Smooth muscle cell of the brain vasculature (primary cell): ENCODE results near the gene RPP25.
"Not testable (repeated sequence)": the region's sequence is repeated elsewhere in the genome, so short reads cannot be mapped to it uniquely, and the experiment has no call there.

Experiments
- DNase-seq: peaks from one replicate; pipeline ENCODE4 v3.0.0-alpha.2; 2012; ENCODE audit warnings: low read depth, low spot score

Gene RPP25

DNA sequence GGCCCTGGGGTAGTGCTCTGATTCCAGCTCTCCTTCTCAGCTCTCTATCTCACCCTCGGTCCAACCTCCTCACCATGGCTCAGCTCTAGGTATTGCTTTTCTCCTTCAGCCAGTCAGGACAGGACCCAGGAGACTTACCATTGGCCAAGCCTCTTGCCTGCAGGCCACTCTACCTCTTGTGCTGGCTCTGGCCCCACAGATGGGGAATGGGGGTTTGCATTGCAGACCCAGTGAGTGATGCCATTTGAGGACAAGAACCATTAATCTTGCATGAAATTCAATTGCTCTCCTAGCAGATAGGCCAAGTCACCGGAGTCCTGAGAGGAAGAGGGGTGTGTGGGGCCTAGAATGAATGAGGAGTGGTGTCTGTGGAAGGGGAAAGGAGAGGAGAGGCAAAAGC is 6.1 kb upstream of the RPP25 start:
- DNase-seq, result no peak

DNA sequence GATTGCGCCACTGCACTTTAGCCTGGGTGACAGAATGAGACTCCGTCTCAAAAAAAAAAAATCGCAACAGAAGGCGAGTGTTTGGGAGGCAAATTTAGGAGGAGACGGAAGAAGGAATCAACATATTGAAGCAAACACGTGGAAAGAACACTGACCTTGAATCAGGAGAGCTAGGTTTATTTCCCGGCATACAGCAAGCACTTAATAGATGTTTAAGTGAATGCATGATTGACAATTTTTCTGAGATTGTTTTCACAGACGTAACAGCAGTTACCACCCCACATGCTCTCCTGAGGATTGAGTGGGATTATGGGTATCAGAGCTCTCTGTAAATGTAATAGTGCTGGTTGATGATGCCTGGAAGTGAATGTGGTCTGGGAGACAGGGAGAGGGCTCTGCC is 5.6 kb upstream of the RPP25 start:
- no peak for DNase-seq

DNA sequence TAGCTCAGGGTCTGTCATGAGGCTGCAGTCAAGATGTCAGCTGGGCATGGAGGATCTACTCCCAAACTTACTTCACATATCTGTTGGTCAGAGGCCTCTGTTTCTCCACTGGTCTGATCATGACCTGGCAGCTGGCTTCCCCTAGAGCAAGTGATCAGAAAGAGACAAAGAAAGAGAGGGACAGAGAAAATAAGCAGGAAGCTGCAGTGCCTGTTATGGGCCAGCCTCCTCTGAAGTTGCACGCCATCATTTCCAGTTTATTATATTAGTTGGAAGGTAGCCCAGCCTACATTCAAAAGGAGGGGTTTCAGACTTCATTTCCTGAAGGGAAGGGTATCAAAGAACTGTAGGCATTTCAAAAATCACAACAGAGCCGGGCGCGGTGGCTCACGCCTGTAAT is 5.0 kb upstream of the RPP25 start:
- no peak for DNase-seq

DNA sequence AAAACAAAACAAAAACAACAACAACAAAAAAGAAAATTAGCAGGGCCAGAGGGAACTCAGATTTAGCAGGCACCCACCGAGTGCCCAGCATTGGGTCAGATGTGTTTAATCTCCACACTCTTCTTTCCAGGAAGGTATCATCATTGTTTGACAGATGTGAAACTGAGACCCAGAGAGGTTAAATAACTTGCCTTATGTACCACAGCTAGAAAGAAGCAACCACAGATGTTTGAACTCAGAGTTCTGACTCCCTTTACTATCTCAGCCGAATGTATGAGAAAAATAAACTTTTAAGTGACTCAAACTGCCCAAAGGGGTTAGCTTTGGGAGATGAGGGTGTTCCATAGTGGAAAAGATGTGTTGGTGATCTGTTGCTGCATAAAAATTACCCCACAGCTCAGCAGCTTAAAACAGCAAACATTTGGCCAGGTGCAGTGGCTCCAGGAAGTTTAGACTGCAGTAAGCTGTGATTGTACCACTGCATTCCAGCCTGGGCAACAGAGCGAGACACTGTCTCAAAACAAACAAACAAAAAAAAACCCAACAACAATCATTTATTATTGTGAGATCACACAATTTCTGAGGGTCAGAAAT is 4.5 kb upstream of the RPP25 start:
- DNase-seq, result no peak

DNA sequence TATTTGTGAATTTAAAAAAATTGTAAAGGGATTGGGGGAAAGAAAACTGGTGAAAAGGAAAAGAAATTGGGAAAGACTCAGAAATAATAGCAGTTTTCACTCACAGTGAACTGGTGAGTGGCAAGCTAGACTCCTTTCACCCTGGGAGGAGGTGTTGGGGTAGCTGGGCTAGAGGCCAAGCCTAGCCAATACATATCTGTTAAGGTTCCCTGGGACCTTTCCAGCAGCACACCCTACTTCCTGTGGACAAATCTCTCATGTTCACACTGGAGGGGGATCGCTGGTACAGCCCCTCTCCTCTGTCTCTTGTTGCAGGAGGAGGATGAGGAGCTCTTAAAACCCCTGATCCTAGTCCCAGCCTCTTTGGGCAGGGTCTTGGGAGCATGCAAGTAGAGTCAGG is 3.7 kb upstream of the RPP25 start:
- DNase-seq, result no peak

DNA sequence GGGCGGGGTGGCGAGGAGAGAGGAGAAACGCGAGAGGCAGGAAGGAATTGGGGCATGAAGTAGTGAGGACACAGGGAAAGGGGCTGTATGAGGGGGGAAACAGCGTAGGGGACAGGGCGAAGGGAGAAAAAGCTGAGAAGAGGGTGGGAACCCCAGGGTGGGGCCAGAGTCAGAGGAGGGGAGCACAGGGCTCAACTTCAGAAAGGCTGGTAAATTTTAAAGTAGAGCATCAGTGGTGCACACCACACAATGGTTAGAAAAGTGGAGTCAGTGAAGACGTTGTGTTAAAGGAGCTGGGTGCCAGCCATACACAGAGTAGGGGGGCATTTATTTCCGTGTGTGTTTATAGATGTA is 3.0 kb upstream of the RPP25 start:
- no peak for DNase-seq

DNA sequence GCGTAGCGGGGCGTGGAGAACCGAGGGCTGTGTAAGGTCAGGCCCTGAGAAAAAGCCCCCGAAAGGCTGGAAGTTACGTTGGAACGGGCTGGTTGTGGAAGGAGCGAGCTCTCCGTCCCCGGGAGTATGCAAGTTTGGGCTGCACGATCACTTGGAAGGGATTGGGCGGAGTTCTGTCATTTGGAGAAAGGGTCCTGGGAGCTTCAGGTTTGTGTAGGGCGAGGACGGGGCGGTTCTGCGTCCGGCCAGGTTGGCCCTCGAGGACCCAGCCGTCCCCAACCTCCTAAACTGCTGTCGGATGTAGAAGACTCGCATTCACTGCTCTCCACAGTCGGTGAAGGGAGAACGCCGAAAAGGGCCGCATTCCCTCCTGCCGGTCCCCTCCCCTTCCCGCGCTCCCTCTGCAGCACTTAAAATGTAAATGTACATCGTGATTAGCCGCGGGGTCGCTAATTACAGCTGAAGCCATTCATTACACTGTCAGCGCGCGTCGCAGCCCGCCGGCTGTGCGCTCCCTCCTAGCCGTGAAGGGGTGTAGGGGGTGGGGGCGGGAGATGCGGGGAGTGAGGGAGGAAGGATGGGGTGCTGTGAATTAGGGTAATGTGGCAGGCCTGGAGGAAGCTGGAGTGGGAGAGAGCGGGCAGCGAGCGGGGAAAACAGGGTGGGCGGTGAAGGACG is 2.5 kb upstream of the RPP25 start:
- no peak for DNase-seq

DNA sequence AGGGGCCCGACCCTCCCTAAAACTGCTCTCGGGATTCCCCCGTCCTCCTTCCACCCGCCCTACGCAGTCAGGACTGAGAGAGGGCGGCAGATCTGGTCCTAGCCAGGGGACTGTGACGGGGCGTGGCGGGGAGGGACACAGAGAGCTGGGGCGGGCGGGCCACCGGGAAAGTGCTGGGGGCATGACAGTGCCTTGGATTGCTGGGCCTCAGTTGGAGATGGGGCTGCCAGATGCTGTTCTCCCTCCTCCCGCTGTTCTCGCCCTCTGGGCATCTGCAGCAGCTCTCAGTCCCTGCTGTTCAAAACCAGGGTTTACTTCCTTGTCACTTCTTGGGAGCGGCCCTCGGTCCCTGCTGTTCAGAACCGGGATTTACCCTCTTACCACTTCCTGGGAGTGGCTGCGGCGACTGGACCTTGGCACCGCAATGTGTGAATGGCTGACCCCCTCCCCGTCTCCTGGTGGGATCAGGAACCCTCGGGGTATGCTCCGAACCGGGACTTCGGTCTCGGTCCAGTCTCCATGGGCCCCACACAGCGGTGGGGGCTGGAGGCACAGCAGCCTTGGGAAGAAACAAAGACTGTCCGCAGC is 1.8 kb upstream of the RPP25 start:
- DNase-seq, result no peak

DNA sequence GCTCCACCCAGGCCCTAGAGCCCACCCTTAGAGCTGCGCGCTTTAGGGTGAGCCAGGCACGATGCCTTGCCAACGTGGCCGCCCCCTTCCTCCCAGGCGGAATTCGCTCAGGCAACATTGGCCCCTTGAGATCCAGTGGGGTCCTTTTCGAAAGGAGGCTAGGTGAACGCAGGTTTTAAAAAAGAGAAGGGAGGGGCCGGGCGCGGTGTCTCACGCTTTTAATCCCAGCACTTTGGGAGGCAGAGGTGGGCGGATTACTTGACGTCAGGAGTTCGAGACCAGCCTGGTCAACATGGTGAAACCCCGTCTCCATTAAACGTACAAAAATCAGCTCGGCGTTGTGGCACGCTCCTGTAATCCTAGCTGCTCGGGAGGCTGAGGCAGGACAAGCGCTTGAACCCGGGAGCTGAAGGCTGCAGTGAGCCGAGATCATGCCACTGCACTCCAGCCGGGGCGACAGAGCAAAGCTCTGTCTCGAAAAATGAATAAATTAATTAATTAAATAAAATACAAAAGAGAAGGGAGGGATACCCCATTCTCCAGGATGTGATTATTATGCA is 984 bp upstream of the RPP25 start:
- DNase-seq, result no peak

DNA sequence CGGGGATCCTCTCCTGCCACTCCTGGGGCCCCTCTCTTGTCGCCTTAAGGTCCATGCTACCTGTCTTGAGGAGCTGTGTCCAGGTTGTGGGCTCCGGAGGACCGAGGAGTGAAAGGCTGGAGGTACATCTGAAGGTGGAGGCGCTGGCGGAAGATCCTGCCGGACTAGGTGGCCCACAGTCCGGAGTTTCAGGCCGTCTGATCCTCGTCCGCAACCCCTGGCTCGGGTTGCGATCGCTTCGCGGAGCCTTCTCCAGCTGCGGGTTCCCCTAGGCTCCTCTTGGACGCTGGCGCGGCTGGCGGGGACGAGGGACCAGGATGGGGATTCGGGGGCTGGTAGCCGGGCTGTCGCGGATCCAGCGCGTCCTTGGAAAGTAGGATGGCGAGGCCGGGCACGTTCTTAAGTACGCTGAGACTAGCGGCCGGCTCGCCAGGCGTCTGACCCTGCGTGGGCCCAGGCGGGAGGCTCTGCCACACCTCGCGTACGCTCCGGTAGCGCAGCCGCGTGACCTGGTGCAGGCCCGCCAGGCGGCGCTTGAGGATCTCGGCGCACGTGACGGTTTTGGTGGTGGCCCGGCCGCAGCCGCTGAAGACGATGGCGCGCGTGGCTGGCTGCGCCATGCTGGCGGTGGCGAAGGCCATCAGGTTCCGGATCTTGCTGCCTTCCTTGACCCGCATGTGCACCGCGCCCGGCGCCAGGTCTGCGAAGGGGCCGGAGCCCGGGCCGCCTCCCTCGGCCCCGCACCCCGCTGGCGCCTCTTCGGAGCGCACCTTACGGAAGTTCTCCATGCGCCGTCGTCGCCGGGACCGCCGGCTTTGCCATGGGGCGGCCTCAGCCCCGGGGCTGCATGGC is 550 bp downstream of the RPP25 start:
- DNase-seq, result no peak

DNA sequence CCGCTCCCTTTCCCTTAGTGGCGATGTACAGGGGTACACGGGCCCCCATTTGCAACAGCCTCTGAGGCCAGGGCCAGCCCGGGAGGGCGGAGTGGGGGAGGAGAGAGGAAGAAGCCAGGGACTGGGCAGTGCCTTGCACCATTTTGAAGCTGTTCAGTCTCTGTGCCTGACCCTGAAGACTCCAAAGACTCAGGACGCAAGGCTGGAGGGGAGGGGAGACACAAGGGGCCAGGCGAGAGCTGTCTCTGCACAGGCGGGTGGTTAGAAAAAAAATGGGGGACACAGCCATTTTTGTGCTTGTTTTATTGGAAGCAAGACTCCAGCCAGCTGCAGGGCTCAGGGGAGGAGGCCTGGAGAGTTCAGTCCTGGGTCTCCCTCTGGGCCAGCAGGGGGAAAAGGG is 1.6 kb downstream of the RPP25 start:
- DNase-seq, result no peak

DNA sequence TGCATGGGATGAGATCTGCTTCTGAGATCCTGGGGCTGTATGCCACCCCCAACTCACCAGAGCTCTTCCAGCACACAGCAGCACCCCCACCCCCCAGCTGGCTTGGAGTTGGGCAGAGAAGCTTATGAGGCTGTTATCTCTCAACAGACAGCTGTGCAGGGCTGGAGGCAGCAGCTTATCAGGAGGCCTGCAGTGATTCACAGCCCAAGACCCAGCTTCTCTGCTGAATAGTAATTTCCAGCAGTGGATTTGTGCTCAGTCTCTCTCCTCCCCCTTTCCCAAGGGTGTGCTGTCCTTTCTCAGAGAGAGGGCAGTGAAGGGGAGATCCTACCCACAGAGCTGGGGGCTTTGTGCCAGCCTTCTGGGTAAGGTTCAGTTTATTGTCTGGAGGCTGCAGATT is 2.1 kb downstream of the RPP25 start:
- DNase-seq, result no peak

DNA sequence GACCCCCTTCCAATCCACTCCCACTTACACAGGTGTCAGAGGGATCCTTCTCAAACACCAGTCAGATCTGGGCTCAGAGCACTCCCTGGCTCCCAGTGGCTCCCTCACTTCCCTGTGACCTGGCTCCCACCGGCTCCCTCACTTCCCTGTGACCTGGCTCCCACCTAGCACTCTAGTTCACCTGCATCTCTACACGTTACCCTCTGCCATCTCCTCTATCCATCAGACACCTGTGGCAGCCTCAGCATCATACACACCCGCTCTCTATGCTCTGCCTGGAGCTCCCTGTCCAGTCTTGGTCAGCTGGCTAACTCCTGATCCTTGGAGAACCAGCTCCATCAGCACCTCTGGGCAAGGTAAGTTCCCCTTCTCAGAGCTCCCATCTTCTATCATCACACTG is 5.6 kb downstream of the RPP25 start:
- DNase-seq, result no peak

DNA sequence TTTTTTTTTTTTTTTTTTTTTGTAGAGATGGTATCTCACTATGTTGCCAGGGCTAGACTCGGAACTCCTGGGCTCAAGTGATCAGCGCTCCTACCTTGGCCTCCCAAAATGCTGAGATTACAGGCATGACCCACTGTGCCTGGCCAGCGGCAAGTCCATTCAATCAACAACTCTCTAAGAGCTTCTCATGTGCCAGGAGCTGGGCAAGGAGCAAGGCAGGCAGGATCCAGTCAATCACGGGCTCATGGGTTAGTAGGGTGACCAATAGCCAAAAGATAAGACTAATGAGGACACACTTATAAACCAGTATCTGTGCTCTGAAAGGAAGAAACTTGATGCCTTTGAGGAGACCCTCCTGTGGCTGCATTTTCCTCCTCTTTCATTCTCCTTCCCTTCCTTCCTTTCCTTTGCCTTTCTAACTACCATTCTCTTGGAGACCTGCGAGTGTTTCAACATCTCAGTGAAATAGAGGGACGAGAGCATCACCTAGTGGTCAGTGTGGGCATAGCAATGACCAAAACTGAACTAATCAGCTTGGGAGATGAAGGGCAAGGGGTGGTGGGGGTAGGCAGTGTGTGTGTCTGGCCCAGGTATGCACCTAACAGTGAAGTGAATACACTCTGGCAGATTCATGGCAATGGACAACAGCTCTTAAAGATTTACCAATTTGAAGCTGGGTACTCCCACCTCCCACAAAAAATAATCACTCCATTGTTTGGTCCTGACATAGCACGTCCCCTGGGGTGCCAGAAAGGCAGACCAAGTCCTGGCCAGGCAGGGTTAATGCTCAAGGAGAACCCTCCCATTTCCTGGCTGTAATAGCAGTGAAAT is 6.3 kb downstream of the RPP25 start:
- no peak for DNase-seq

DNA sequence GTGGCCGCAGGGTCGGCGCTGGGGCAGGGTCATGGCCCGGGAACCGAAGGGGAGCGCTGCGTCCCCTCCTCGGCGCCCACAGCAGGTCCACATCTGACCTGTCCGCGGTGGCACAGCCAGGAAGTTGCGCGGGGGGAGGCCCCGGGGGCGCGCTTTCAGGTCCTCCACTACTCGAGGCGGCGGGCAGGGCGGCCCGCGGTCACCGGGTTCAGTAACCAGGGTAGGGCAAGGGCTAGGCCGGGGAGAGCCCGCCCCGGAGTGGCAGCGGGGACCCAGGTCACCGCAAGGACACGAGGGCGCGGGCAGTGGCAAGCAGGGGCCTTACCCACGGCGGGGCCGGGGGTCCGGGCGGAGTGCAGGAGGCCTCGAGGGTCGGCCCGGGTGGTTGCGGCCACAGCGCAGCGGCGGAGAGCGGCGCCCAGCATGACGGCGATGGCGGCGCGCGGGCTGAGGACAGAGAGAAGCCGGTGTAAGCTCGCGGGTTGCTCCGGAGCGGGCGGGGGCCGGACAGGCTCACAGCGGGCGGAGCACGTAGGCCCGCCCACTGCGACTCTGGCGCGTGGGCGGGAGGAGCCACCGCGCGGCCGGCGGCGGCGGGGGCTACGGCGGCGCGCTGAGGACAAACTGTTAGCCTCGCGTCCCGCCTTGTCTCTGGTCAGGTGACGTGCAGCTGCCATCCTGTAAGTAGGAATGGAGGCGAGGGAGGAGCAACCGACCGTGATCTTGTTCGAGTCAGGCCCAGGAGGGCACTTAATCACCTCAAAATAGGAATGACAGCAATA is 18.8 kb downstream of the RPP25 start, which contains the start of gene COX5A:
COX5A (minus strand) TSS at position 484 of the 782 bp plus-strand sequence; CDS start at position 425, 59 bp downstream.
- peak; percentile 91 for DNase-seq

DNA sequence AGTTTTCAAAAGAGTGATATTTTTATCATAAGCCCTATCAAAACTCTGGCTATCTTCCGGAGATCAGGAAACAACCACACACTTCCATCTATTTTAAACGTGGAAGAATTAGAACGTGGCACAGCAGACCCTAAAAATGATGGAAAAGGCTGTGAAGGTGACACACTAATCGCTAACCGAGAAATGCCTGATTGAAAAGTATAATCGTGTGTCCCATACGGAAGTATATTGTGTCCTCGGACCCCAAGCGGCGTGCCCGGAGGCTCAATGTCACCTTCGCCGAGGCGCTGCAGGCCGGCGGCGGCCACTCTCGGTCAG is 19.3 kb downstream of the RPP25 start:
- DNase-seq, result no peak

DNA sequence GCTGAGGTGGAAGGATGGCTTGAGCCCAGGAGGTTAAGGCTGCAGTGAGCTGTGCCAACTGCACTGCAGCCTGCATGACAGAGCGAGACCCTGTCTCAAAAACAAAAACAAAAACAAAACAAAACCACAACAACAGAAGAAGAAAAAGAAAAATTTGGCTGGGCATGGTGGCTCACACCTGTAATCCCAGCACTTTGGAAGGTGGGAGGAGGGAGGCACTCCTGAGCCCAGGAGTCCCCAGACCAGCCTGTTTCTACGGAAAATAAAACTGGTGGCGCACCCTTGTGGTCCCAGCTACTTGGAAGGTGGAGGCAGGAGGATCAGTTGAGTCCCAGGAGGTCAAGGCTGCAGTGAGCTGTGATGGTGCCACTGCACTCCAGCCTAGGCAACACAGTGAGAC is 21.4 kb downstream of the RPP25 start:
- not testable (repeated sequence) for DNase-seq

DNA sequence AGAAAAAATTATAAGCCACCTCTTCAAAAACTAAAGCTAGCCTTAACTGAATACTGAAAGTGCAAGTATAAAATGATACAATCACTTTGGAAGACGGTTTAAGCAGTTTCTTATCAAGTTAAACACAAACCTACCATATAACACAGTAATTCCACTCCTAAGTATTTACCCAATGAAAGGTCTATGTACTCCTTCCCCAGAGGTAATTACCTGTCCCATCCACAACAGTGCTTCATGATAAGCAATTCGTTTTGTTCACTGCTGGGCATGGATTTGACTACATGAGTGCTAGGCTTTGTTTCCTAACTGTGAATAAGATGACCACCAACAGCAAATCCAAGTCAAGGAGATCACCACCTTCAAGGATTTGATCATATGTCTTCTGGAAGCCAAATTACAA is 23.0 kb downstream of the RPP25 start:
- no peak for DNase-seq

DNA sequence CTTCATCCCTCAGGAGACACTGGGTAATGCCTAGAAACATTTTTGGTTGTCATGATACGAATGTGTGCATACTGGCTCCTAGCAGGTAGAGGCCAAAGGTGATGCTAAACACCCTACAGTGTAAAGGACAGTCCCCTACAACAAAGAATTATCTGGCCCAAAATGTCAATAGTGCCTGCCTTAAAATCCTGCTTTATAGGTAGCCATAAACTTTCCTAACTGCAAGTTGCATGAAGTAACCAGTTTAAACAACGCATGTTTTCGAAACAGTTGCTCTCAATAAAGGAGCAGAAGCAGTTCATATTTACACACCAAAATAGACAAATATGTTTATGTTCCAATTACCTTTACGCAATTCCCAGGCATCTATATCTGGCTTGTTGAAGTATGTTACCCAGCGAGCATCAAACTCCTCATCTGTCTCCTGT is 27.8 kb downstream of the RPP25 start:
- DNase-seq, result no peak

DNA sequence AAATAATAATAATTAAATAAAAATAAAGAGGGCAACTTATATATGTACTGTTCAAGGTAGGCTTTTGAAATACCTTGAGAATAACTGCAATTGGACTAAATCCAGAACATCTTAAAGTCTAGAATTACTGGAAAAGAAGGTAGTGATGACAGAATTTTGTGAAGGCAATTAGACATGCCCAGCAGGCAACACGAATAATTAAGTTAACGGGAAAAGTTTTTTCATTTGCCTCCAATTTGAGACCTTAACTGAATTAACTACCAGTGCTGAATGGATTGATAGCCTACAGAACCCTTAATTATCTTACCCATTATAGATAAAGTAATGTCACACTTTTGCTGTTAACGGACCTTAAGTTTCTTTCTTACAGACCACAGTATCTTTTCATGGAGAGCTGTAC is 32.0 kb downstream of the RPP25 start:
- DNase-seq, result no peak

DNA sequence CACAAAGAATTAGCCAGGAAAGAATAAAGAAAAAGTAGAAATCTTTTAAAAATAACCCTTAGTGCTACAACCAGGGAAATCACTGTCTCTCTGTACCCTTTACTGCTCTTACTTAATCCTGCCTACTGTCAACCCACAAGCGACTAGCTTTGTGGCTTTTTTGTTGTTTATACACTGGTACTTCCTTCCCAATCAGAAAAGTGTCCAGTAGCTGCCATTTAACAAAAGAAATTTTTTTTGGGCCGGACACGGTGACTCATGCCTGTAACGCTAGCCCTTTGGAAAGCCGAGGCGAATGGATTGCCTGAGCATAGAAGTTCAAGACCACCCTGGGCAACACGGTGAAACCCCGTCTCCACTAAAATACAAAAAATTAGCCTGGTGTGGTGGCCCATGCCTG is 36.1 kb downstream of the RPP25 start:
- DNase-seq, result no peak
